Prostate gland (tissue), 2 donors: ENCODE measurements around the gene STXBP4. TPM values are rescaled to one million over a fixed set of nuclear protein-coding genes. Genes with fewer than 3 reads are reported as not detected.

ENCODE experiments used
- DNase-seq: peaks from one replicate; pipeline ENCODE4 v3.0.0-alpha.2; 2019; ENCODE audit warnings: low spot score
- H3K27ac ChIP-seq, 2 donors: fragments of 200-600 bp; sonication (generic); 2 replicates each; pipeline ENCODE4 v1.5.1; 2017 to 2019
- H3K27me3 ChIP-seq: fragments of 200-600 bp; sonication (generic); replicated peaks from 2 replicates; pipeline ENCODE4 v1.5.1; 2019; ENCODE audit not compliant: insufficient read depth
- H3K36me3 ChIP-seq, 2 donors: fragments of 200-600 bp; sonication (generic); 1 replicate in 1 of 2; 2 replicates in 1 of 2; pipeline versions ENCODE4 v1.5.1 to v1.8.1; 2017 to 2019
- H3K4me1 ChIP-seq: fragments of 200-600 bp; sonication (generic); replicated peaks from 2 replicates; pipeline ENCODE4 v1.5.1; 2019
- H3K4me3 ChIP-seq, 2 donors: fragments of 200-600 bp; sonication (generic); 2 replicates each; pipeline ENCODE4 v1.5.1; 2017 to 2019
- H3K9me3 ChIP-seq: fragments of 200-600 bp; sonication (generic); 2 replicates; pipeline ENCODE4 v1.5.1; 2017
- CTCF ChIP-seq, 4 experiments: fragments of 200-600 bp in 2 of 4; fragments of 450-650 bp in 2 of 4; sonication (generic) in 2 of 4; IDR thresholded peaks; 1 replicate in 3 of 4; 2 replicates in 1 of 4; pipeline ENCODE4 v1.5.1; 2016 to 2019; ENCODE audit warnings: antibody characterized with exemption in 4 of 4, mild to moderate bottlenecking in 2 of 4, moderate library complexity in 2 of 4
- POLR2A ChIP-seq: fragments of 450-650 bp; IDR thresholded peaks from one replicate; pipeline ENCODE4 v1.6.1; 2016; ENCODE audit warnings: antibody characterized with exemption, mild to moderate bottlenecking
- POLR2AphosphoS5 ChIP-seq: sonication (generic); formaldehyde crosslinking; IDR thresholded peaks from one replicate; pipeline ENCODE4 v1.6.1; 2017; ENCODE audit warnings: antibody characterized with exemption
- WGBS: methylation state at CpG from one replicate; pipeline ENCODE4 v1.1.5; 2018; 5-methylcytosine and 5-hydroxymethylcytosine counted together
- intact Hi-C: fragments of 100-400 bp; cut with DNase I; formaldehyde crosslinking; loops from one replicate; pipeline ENCODE4 v1.14.2; 2022
- total RNA-seq, 2 donors: library from RNA; depleted of rRNA; stranded (reverse); fragments of >200 nt; gene quantifications; one replicate each; pipeline ENCODE4 v1.1.0, GENCODE V29; 2016

Gene STXBP4
- total RNA-seq, 2 donors from 2014 or later: 7.2 to 29.0 TPM

GRCh38 chr17:54980375-54980774, 11.8 kb downstream of the STXBP4 start:
- intact Hi-C loops: no loop called here
- TF ChIP-seq POLR2AphosphoS5 (no peak), CTCF (IDR thresholded peaks at IDR 0.05) (no peak), POLR2A (no peak)
- DNase-seq: no peak
- H3K27ac ChIP-seq: no peak overlapping the region
- H3K27me3 ChIP-seq: no peaks in the 10 kb centered on the region
- WGBS: 85% methylated on average over 3 of the region's 3 CpGs
- no peaks in the 10 kb centered on the region for H3K36me3 ChIP-seq
- no peak overlapping the region for H3K4me3 ChIP-seq
- no peaks in the 10 kb centered on the region for H3K9me3 ChIP-seq
- H3K4me1 ChIP-seq: peaks cover 4% of the 10 kb centered on the region

- no peaks in the 10 kb centered on the region for H3K36me3 ChIP-seq
- no peak for DNase-seq
- H3K9me3 ChIP-seq: no peaks in the 10 kb centered on the region
- H3K27me3 ChIP-seq: no peaks in the 10 kb centered on the region
- H3K4me3 ChIP-seq: no peak overlapping the region
- no peak for TF ChIP-seq POLR2A
- TF ChIP-seq CTCF (IDR thresholded peaks at IDR 0.05): no peak
- no peak for TF ChIP-seq POLR2AphosphoS5
- H3K4me1 ChIP-seq: peaks cover 4% of the 10 kb centered on the region
- intact Hi-C loops: no loop called here
- no peak overlapping the region for H3K27ac ChIP-seq
Measured at GRCh38 chr17:54982399-54982798, 13.8 kb downstream of the STXBP4 start.

GRCh38 chr17:54983260-54983659, 14.7 kb downstream of the STXBP4 start:
- intact Hi-C loops: no loop called here
- no peak for TF ChIP-seq POLR2A
- TF ChIP-seq POLR2AphosphoS5: no peak
- no peak for TF ChIP-seq CTCF (IDR thresholded peaks at IDR 0.05)
- no peak overlapping the region for H3K27ac ChIP-seq

GRCh38 chr17:54985476-54985875, 16.9 kb downstream of the STXBP4 start:
- Histone ChIP-seq H3K27me3 (no peaks in the 10 kb centered on the region), H3K4me1 (no peaks in the 10 kb centered on the region), H3K9me3 (no peaks in the 10 kb centered on the region), H3K27ac (no peak overlapping the region), H3K4me3 (no peak overlapping the region), H3K36me3 (no peaks in the 10 kb centered on the region)
- 91% methylated on average over 1 of the region's 1 CpG for WGBS
- TF ChIP-seq CTCF (IDR thresholded peaks at IDR 0.05) (no peak), POLR2AphosphoS5 (no peak), POLR2A (no peak)
- intact Hi-C loops: no loop called here
- DNase-seq: no peak

More at GRCh38 chr17:54983260-54983659, 14.7 kb downstream of the STXBP4 start:
- H3K9me3 ChIP-seq: no peaks in the 10 kb centered on the region
- no peaks in the 10 kb centered on the region for H3K27me3 ChIP-seq
- no peak for DNase-seq
- peaks cover 4% of the 10 kb centered on the region for H3K4me1 ChIP-seq
- no peak overlapping the region for H3K4me3 ChIP-seq
- no peaks in the 10 kb centered on the region for H3K36me3 ChIP-seq

GRCh38 chr17:54990118-54990517, 21.6 kb downstream of the STXBP4 start:
- H3K27ac ChIP-seq: no peak overlapping the region
- intact Hi-C loops: loop anchor here (5.0 to 10.0 kb wide), 3 partner anchors 305 to 522 kb away; partner anchors contain the start of gene SMIM36
- DNase-seq: no peak
- no peak for TF ChIP-seq CTCF (IDR thresholded peaks at IDR 0.05)
- TF ChIP-seq POLR2AphosphoS5: no peak
- no peak for TF ChIP-seq POLR2A
- H3K9me3 ChIP-seq: no peaks in the 10 kb centered on the region
- no peak overlapping the region for H3K4me3 ChIP-seq
- H3K4me1 ChIP-seq: no peaks in the 10 kb centered on the region
- H3K36me3 ChIP-seq: no peaks in the 10 kb centered on the region
- 99% methylated on average over 4 of the region's 4 CpGs for WGBS
- no peaks in the 10 kb centered on the region for H3K27me3 ChIP-seq
